Measurements from ENCODE around the gene VWDE. TPM values are rescaled to one million over a fixed set of nuclear protein-coding genes. Genes with fewer than 3 reads are reported as not detected.

Gene VWDE
- total and polyA plus RNA-seq, 2 of the 8 experiments (the other 6 are each of a cell fraction or from before 2014, with no cell fraction given): 11.0 to 21.2 TPM

DNA sequence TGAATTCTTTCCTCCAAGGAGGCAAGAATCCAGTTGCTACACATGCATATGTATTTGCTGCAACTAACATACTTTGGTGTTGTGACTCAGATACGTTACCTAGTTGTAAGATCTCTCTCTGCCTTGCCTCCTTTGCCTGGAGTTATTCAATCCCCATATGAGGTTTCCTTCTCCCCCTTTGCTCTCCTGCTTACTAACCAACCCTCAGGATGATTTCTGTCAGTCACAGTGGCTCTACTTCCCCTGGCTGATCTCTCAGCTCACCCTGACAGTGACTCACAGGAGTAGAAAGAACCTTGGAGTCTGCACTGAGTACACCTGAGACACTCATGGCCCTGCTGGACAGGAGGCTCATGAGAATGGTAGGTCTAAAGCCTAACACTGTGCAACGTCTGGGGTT, 100.6 kb downstream of the VWDE start:
- no peak overlapping the region for H3K27ac ChIP-seq (ENCODE audit: low read depth, low read length)
- no peak overlapping the region for H3K23ac ChIP-seq (ENCODE audit: insufficient read length)
- DNase-seq (ENCODE audit: low read depth in 1 of 2, low spot score in 2 of 2): no peak
- H3K4me1 ChIP-seq (replicated peaks in 1 of 4; ENCODE audit: control insufficient read depth in 3 of 4, insufficient read depth in 4 of 4, low read length in 3 of 4): peaks cover 0 to 6% (median 0%) of the 10 kb centered on the region in 4 experiments; a peak in 1 of 7 replicates
- no peak overlapping the region for H2BK120ac ChIP-seq (replicated peaks; ENCODE audit: low read depth, low read length)
- no peaks in the 10 kb centered on the region for H4K20me1 ChIP-seq (replicated peaks in 1 of 2; ENCODE audit: control insufficient read depth in 1 of 2, insufficient read depth in 2 of 2, low read length in 2 of 2)
- no peak overlapping the region for H3K4me3 ChIP-seq (ENCODE audit: extremely low read depth in 1 of 4, insufficient read depth in 2 of 4, low read depth in 3 of 4, low read length in 4 of 4)
- ChIA-PET CTCF (ENCODE audit: partially characterized antibody) (interaction anchor here (1.3 kb wide), 1 partner anchor 59 kb away, joined by 4 read pairs; no protein-coding TSS in a partner anchor), POLR2A (ENCODE audit: partially characterized antibody) (no interaction called here)
- H3K14ac ChIP-seq (ENCODE audit: insufficient read length): no peak overlapping the region
- no peak overlapping the region for H4K8ac ChIP-seq (ENCODE audit: extremely low read depth, insufficient read depth, low read length)
- H3K27me3 ChIP-seq (replicated peaks in 1 of 4; ENCODE audit: control insufficient read depth in 3 of 4, extremely low read depth in 1 of 4, insufficient read depth in 3 of 4, low read length in 3 of 4): no peaks in the 10 kb centered on the region
- H2BK5ac ChIP-seq (ENCODE audit: low read depth, low read length): no peak overlapping the region
- no peaks in the 10 kb centered on the region for H3K79me2 ChIP-seq (ENCODE audit: control insufficient read depth in 1 of 2, insufficient read depth in 2 of 2, low read length in 2 of 2)
- no peaks in the 10 kb centered on the region for H3K23me2 ChIP-seq (ENCODE audit: low read depth, low read length)
- H2BK20ac ChIP-seq (ENCODE audit: low read length): no peak overlapping the region
- H3K18ac ChIP-seq (ENCODE audit: extremely low read depth, low read length): no peak overlapping the region
- no peak overlapping the region for H4K5ac ChIP-seq (ENCODE audit: insufficient read length, low read depth, low read length)
- H3K36me3 ChIP-seq (ENCODE audit: control insufficient read depth in 2 of 4, insufficient read depth in 4 of 4, low read length in 3 of 4): no peaks in the 10 kb centered on the region
- FAIRE-seq: no peak
- H3K9ac ChIP-seq (replicated peaks in 1 of 4; ENCODE audit: extremely low read depth in 1 of 4, low read depth in 3 of 4, low read length in 3 of 4): no peak overlapping the region
- H3K4ac ChIP-seq (replicated peaks; ENCODE audit: insufficient read length, low read depth, low read length): no peak overlapping the region
- no peak overlapping the region for H4K91ac ChIP-seq (replicated peaks; ENCODE audit: insufficient read length, low read length)
- H2AK5ac ChIP-seq (ENCODE audit: low read depth, low read length): no peak overlapping the region
- no peak overlapping the region for H2BK15ac ChIP-seq (ENCODE audit: low read length)
- no peak overlapping the region for H3K56ac ChIP-seq (replicated peaks; ENCODE audit: insufficient read length, low read depth, low read length)
- 0 out of 4 replicates have a peak, but pooled peaks cover 0 to 4% of the 10 kb centered on the region in 2 experiments for H3K9me3 ChIP-seq (ENCODE audit: insufficient read depth in 2 of 2, low read depth in 1 of 2, low read length in 1 of 2)
- no peaks in the 10 kb centered on the region for H3K79me1 ChIP-seq (ENCODE audit: low read depth, low read length)
- no peak overlapping the region for H3K4me2 ChIP-seq (ENCODE audit: insufficient read depth in 1 of 2, low read depth in 2 of 2, low read length in 2 of 2)
- H2BK12ac ChIP-seq (ENCODE audit: low read depth, low read length): no peak overlapping the region
- WGBS, 2 experiments (ENCODE audit: extremely low coverage in 1 of 2, insufficient coverage in 1 of 2, insufficient read length in 1 of 2, insufficient replicate concordance in 2 of 2, low coverage in 1 of 2, low lambda C conversion rate in 2 of 2, missing lambda C conversion rate in 1 of 2): 90% methylated on average over 2 of the region's 2 CpGs; no CpG with 5 or more reads in 1 of the 2 experiments
- no peak overlapping the region for H2AFZ ChIP-seq (ENCODE audit: low read length)
- TF ChIP-seq KDM1A (IDR thresholded peaks at IDR 0.05; ENCODE audit: borderline replicate concordance, low read length) (no peak), YY1 (IDR thresholded peaks at IDR 0.05; ENCODE audit: low read depth, low read length) (no peak), JUND (IDR thresholded peaks at IDR 0.05; ENCODE audit: low read length) (no peak), POLR2AphosphoS5 (IDR thresholded peaks at IDR 0.05; ENCODE audit: low read depth, low read length) (no peak), EGR1 (IDR thresholded peaks at IDR 0.05; ENCODE audit: borderline replicate concordance, low read depth, low read length) (no peak), POU5F1 (IDR thresholded peaks at IDR 0.05; ENCODE audit: low read depth, low read length) (no peak), RBBP5 (IDR thresholded peaks at IDR 0.05; ENCODE audit: borderline replicate concordance, low read depth, low read length) (no peak), KDM5A (IDR thresholded peaks at IDR 0.05; ENCODE audit: low read length) (no peak), EP300 (IDR thresholded peaks at IDR 0.05; ENCODE audit: borderline replicate concordance in 1 of 2, low read depth in 2 of 2, low read length in 2 of 2) (no peak), CEBPB (IDR thresholded peaks at IDR 0.05; ENCODE audit: low read depth, low read length) (no peak), MAFK (IDR thresholded peaks at IDR 0.05; ENCODE audit: low read depth, low read length) (no peak), TBP (IDR thresholded peaks at IDR 0.05; ENCODE audit: low read depth, low read length) (no peak), ASH2L (IDR thresholded peaks at IDR 0.05; ENCODE audit: low read length) (no peak), GTF2F1 (IDR thresholded peaks at IDR 0.05; ENCODE audit: borderline replicate concordance, low read depth, low read length) (no peak)
- TF ChIP-seq, protein P1, sequence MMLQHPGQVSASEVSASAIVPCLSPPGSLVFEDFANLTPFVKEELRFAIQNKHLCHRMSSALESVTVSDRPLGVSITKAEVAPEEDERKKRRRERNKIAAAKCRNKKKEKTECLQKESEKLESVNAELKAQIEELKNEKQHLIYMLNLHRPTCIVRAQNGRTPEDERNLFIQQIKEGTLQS (IDR thresholded peaks at IDR 0.05; ENCODE audit: insufficient read depth, low read depth, low read length): no peak

All from H1 (cell line).